ENCODE measurements around the gene RIMS1. TPM values are rescaled to one million over a fixed set of nuclear protein-coding genes. Genes with fewer than 3 reads are reported as not detected.

The RIMS1 gene
- total RNA-seq, 5 donors from 2014 or later (not counting 1 experiment from before 2014, with no cell fraction given): not detected

GRCh38 chr6:72425003-72425681, 538.8 kb downstream of the RIMS1 start:
- H3K9me3 Mint-ChIP-seq: no peaks in the 10 kb centered on the region
- no peak for DNase-seq
- CTCF ChIA-PET: interaction anchor here (1.0 to 1.4 kb wide), 4 partner anchors 10 to 191 kb away, joined by 3 to 4 read pairs (median 3); no protein-coding TSS in a partner anchor
- peaks cover 0 to 1% (median 0%) of the 10 kb centered on the region in 3 donors for H3K4me1 Mint-ChIP-seq
- WGBS (ENCODE audit: insufficient coverage): 60% methylated on average over 2 of the region's 4 CpGs
- Histone ChIP-seq H3K36me3 (ENCODE audit: control insufficient read depth in 2 of 2, extremely low read depth in 1 of 2, insufficient read depth in 1 of 2, low read length in 1 of 2) (no peaks in the 10 kb centered on the region), H3K4me3 (ENCODE audit: control insufficient read depth in 1 of 2, extremely low read depth in 1 of 2, low read length in 1 of 2) (no peak overlapping the region), H3K27ac (ENCODE audit: low read length) (no peak overlapping the region), H3K27me3 (replicated peaks in 1 of 2; ENCODE audit: control insufficient read depth in 2 of 2, extremely low read depth in 1 of 2, insufficient read depth in 2 of 2, low read length in 1 of 2) (no peaks in the 10 kb centered on the region), H3K4me1 (ENCODE audit: control insufficient read depth in 1 of 2, extremely low read depth in 1 of 2, insufficient read depth in 2 of 2, low read length in 2 of 2) (no peaks in the 10 kb centered on the region), H3K9me3 (no peaks in the 10 kb centered on the region)
- no peaks in the 10 kb centered on the region for H3K36me3 Mint-ChIP-seq
- no peak overlapping the region for H3K27ac Mint-ChIP-seq
- H3K4me3 Mint-ChIP-seq: no peak overlapping the region
- no peak for ATAC-seq (replicated peaks in 1 of 4)
- POLR2A ChIA-PET: no interaction called here
- H3K27me3 Mint-ChIP-seq: peaks cover 9 to 13% of the 10 kb centered on the region in 2 donors

- CTCF ChIA-PET: no interaction called here
- H3K27ac Mint-ChIP-seq: no peak overlapping the region
- no peak overlapping the region for H3K4me3 Mint-ChIP-seq
- no peaks in the 10 kb centered on the region for H3K36me3 Mint-ChIP-seq
- H3K4me3 ChIP-seq (ENCODE audit: control insufficient read depth in 1 of 2, extremely low read depth in 1 of 2, low read length in 1 of 2): no peak overlapping the region
- H3K9me3 ChIP-seq: no peaks in the 10 kb centered on the region
- H3K27me3 ChIP-seq (replicated peaks in 1 of 2; ENCODE audit: control insufficient read depth in 2 of 2, extremely low read depth in 1 of 2, insufficient read depth in 2 of 2, low read length in 1 of 2): no peaks in the 10 kb centered on the region
- no CpG with 5 or more reads among the region's 1 CpG for WGBS (ENCODE audit: insufficient coverage)
- POLR2A ChIA-PET: no interaction called here
- DNase-seq (no peak), ATAC-seq (replicated peaks in 1 of 4) (no peak)
- H3K27me3 Mint-ChIP-seq: peaks cover 15 to 18% of the 10 kb centered on the region in 2 donors
- no peaks in the 10 kb centered on the region for H3K4me1 Mint-ChIP-seq
- H3K36me3 ChIP-seq (ENCODE audit: control insufficient read depth in 2 of 2, extremely low read depth in 1 of 2, insufficient read depth in 1 of 2, low read length in 1 of 2): no peaks in the 10 kb centered on the region
- H3K4me1 ChIP-seq (ENCODE audit: control insufficient read depth in 1 of 2, extremely low read depth in 1 of 2, insufficient read depth in 2 of 2, low read length in 2 of 2): no peaks in the 10 kb centered on the region
- H3K27ac ChIP-seq (ENCODE audit: low read length): no peak overlapping the region
- H3K9me3 Mint-ChIP-seq: no peaks in the 10 kb centered on the region
Observed at GRCh38 chr6:72440611-72441010, 554.3 kb downstream of the RIMS1 start.

GRCh38 chr6:72446430-72446829, 560.1 kb downstream of the RIMS1 start:
- no peak overlapping the region for H3K4me3 ChIP-seq (ENCODE audit: control insufficient read depth in 1 of 2, extremely low read depth in 1 of 2, low read length in 1 of 2)

More at GRCh38 chr6:72446430-72446829, 560.1 kb downstream of the RIMS1 start:
- Mint-ChIP-seq H3K4me1 (no peaks in the 10 kb centered on the region), H3K36me3 (no peaks in the 10 kb centered on the region), H3K9me3 (no peaks in the 10 kb centered on the region), H3K27me3 (peaks cover 8 to 10% of the 10 kb centered on the region in 2 donors), H3K4me3 (no peak overlapping the region), H3K27ac (no peak overlapping the region)
- DNase-seq (no peak), ATAC-seq (replicated peaks in 1 of 4) (no peak)
- POLR2A ChIA-PET: no interaction called here
- Histone ChIP-seq H3K4me1 (ENCODE audit: control insufficient read depth in 1 of 2, extremely low read depth in 1 of 2, insufficient read depth in 2 of 2, low read length in 2 of 2) (no peaks in the 10 kb centered on the region), H3K27ac (ENCODE audit: low read length) (no peak overlapping the region), H3K36me3 (ENCODE audit: control insufficient read depth in 2 of 2, extremely low read depth in 1 of 2, insufficient read depth in 1 of 2, low read length in 1 of 2) (no peaks in the 10 kb centered on the region), H3K27me3 (replicated peaks in 1 of 2; ENCODE audit: control insufficient read depth in 2 of 2, extremely low read depth in 1 of 2, insufficient read depth in 2 of 2, low read length in 1 of 2) (no peaks in the 10 kb centered on the region), H3K9me3 (no peaks in the 10 kb centered on the region)
- CTCF ChIA-PET: no interaction called here
- WGBS (ENCODE audit: insufficient coverage): no CpG with 5 or more reads among the region's 1 CpG

All from T-cell (primary cell).